Thyroid gland (tissue), 4 donors: ENCODE data around the gene VWC2L. TPM values are rescaled to one million over a fixed set of nuclear protein-coding genes. Genes with fewer than 3 reads are reported as not detected.

ENCODE experiments used
- DNase-seq, 2 donors: peaks; one replicate each; pipeline ENCODE4 v3.0.0-alpha.2; 2019
- H3K27ac ChIP-seq, 3 donors: fragments of 200-600 bp; sonication (generic); 1 replicate in 2 of 3; 2 replicates in 1 of 3; pipeline ENCODE4 v1.5.1; 2016 to 2019; ENCODE audit warnings: mild to moderate bottlenecking in 1 of 3, moderate library complexity in 1 of 3
- H3K27me3 ChIP-seq: fragments of 200-600 bp; sonication (generic); one replicate; pipeline ENCODE4 v1.5.1; 2019
- H3K36me3 ChIP-seq, 2 donors: fragments of 200-600 bp; sonication (generic); one replicate each; pipeline ENCODE4 v1.5.1; 2016 to 2019
- H3K4me1 ChIP-seq, 2 donors: fragments of 200-600 bp; sonication (generic); one replicate each; pipeline ENCODE4 v1.5.1; 2017 to 2019
- H3K4me3 ChIP-seq, 3 donors: fragments of 200-600 bp; sonication (generic); replicated peaks in 1 of 3; 1 replicate in 2 of 3; 2 replicates in 1 of 3; pipeline ENCODE4 v1.5.1; 2016; ENCODE audit warnings: mild to moderate bottlenecking in 1 of 3
- H3K9me3 ChIP-seq: fragments of 200-600 bp; sonication (generic); one replicate; pipeline ENCODE4 v1.5.1; 2017
- CTCF ChIP-seq, 6 experiments: fragments of 200-600 bp in 3 of 6; fragments of 450-650 bp in 3 of 6; sonication (generic) in 3 of 6; IDR thresholded peaks; one replicate each; pipeline ENCODE4 v1.5.1; 2016 to 2019; ENCODE audit warnings: antibody characterized with exemption in 6 of 6, mild to moderate bottlenecking in 2 of 6, inconsistent platforms in 1 of 6, moderate library complexity in 1 of 6
- POLR2A ChIP-seq, 2 donors: fragments of 450-650 bp; IDR thresholded peaks; one replicate each; pipeline ENCODE4 v1.6.1; 2017; ENCODE audit warnings: antibody characterized with exemption in 2 of 2, mild to moderate bottlenecking in 2 of 2, moderate library complexity in 1 of 2
- WGBS, 2 donors: methylation state at CpG; one replicate each; pipeline ENCODE4 v1.1.5; 2017; 5-methylcytosine and 5-hydroxymethylcytosine counted together
- intact Hi-C: fragments of 100-400 bp; cut with DNase I; formaldehyde crosslinking; loops from one replicate; pipeline ENCODE4 v1.15.1; 2023
- total RNA-seq, 4 donors: library from RNA; depleted of rRNA; stranded (reverse); fragments of >200 nt; gene quantifications; one replicate each; pipeline ENCODE4 v1.2.3, GENCODE V29; 2016

The VWC2L gene
- total RNA-seq, 4 donors from 2014 or later: not detected

DNA sequence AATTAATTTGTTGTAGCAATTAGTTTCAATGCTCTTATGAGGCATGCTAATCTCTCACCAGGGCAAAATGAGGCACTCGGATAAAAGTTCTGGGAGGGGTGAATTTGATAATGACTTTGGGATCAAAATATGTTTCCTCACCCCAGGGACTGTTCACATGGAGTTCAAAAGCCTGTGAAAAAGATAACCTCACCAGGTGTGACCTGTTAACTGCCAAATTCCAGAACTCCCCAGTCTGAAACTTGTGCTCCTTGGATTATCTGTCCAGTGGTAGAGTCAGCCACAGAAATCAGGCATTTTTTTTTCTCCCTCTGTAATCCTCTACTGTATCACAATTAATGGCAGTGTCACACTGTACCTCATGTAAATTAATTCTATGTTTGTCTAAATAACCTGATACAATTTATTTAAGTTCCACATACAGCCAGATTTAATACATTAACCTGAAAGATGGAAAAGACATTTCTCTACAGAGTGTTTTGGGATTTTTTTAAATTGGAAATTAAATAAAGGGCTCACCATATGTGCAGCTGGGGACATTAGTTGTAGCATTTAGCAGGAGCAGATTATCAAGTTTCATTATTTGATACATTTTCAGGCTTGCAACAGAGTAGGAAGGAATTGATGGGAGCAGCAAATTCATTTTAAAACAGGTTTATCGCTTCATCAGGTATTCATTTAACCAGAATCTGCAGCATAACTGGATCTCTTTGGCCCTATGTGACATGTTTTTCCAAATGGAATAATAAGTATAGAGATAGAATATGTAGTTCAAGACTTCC, 191.2 kb downstream of the VWC2L start:
- Histone ChIP-seq H3K27ac (no peak overlapping the region), H3K27me3 (no peaks in the 10 kb centered on the region), H3K4me1 (no peaks in the 10 kb centered on the region), H3K4me3 (no peak overlapping the region), H3K36me3 (no peaks in the 10 kb centered on the region), H3K9me3 (no peaks in the 10 kb centered on the region)
- intact Hi-C loops: no loop called here
- no peak for TF ChIP-seq POLR2A (IDR thresholded peaks at IDR 0.05)
- WGBS, 2 donors: 80 to 90% methylated on average over 2 of the region's 2 CpGs
- no peak for DNase-seq

DNA sequence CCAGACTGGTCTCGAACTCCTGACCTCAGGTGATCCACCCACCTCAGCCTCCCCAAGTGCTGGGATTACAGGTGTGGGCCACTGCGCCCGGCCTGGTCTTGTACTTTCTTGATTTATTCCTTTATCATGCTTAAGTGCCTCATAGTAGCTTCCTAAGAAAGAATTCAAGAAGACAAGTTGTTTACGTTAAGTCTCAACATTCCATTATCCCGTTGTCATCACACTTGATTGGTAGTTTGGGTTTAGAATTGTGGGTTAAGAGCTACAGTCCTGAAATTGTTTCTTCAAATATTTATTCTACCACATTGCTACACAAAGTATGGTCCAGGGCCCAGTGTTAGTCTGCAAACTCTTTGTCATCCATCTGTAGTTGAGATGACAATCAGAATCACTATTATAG, 194.0 kb downstream of the VWC2L start:
- no peak for DNase-seq
- H3K9me3 ChIP-seq: no peaks in the 10 kb centered on the region
- H3K4me1 ChIP-seq: no peaks in the 10 kb centered on the region
- H3K4me3 ChIP-seq: no peak overlapping the region
- H3K27ac ChIP-seq: no peak overlapping the region
- TF ChIP-seq POLR2A (IDR thresholded peaks at IDR 0.05) (no peak), CTCF (IDR thresholded peaks at IDR 0.05) (no peak)
- intact Hi-C loops: no loop called here
- H3K36me3 ChIP-seq: no peaks in the 10 kb centered on the region
- H3K27me3 ChIP-seq: no peaks in the 10 kb centered on the region
- WGBS, 2 donors: 69 to 72% methylated on average over 5 of the region's 5 CpGs

GRCh38 chr2:214607051-214607450, 196.2 kb downstream of the VWC2L start:
- DNase-seq: no peak
- Histone ChIP-seq H3K9me3 (no peaks in the 10 kb centered on the region), H3K4me3 (no peak overlapping the region), H3K36me3 (no peaks in the 10 kb centered on the region), H3K27me3 (no peaks in the 10 kb centered on the region), H3K4me1 (no peaks in the 10 kb centered on the region), H3K27ac (no peak overlapping the region)
- intact Hi-C loops: no loop called here
- no peak for TF ChIP-seq POLR2A (IDR thresholded peaks at IDR 0.05)
- TF ChIP-seq CTCF (IDR thresholded peaks at IDR 0.05): no peak
- 84 to 90% methylated on average over 4 of the region's 4 CpGs for WGBS, 2 donors

GRCh38 chr2:214611015-214611414, 200.2 kb downstream of the VWC2L start:
- Histone ChIP-seq H3K36me3 (no peaks in the 10 kb centered on the region), H3K4me3 (no peak overlapping the region), H3K4me1 (no peaks in the 10 kb centered on the region), H3K27me3 (no peaks in the 10 kb centered on the region), H3K27ac (no peak overlapping the region), H3K9me3 (no peaks in the 10 kb centered on the region)
- WGBS, 2 donors: 63 to 65% methylated on average over 1 of the region's 1 CpG
- TF ChIP-seq CTCF (IDR thresholded peaks at IDR 0.05) (no peak), POLR2A (IDR thresholded peaks at IDR 0.05) (no peak)
- intact Hi-C loops: no loop called here
- DNase-seq: no peak

GRCh38 chr2:214624166-214624760, 213.4 kb downstream of the VWC2L start:
- H3K27me3 ChIP-seq: no peaks in the 10 kb centered on the region
- H3K4me1 ChIP-seq: no peaks in the 10 kb centered on the region
- 86 to 92% methylated on average over 3 of the region's 3 CpGs for WGBS, 2 donors
- H3K36me3 ChIP-seq: no peaks in the 10 kb centered on the region
- H3K27ac ChIP-seq: no peak overlapping the region
- TF ChIP-seq CTCF (IDR thresholded peaks at IDR 0.05) (no peak), POLR2A (IDR thresholded peaks at IDR 0.05) (no peak)
- H3K4me3 ChIP-seq: no peak overlapping the region
- H3K9me3 ChIP-seq: no peaks in the 10 kb centered on the region
- intact Hi-C loops: no loop called here
- DNase-seq: no peak
